H7 (cell line): ENCODE data around the gene EPX. TPM values are rescaled to one million over a fixed set of nuclear protein-coding genes. Genes with fewer than 3 reads are reported as not detected.

Experiments used
- DNase-seq: peaks from one replicate; pipeline ENCODE4 v3.0.0; 2012
- H3K27me3 ChIP-seq: 2 replicates; pipeline ENCODE4 v1.6.0; 2011; ENCODE audit warnings: mild to moderate bottlenecking, low read length; ENCODE audit not compliant: control insufficient read depth, insufficient read depth
- H3K36me3 ChIP-seq: replicated peaks from 2 replicates; pipeline ENCODE4 v1.5.1; 2011; ENCODE audit warnings: low read length; ENCODE audit not compliant: control insufficient read depth, insufficient read depth
- H3K4me3 ChIP-seq: 2 replicates; pipeline ENCODE4 v1.5.1; 2011; ENCODE audit warnings: low read depth, mild to moderate bottlenecking, control low read depth, low read length, moderate library complexity; ENCODE audit not compliant: insufficient read depth
- total RNA-seq: library from RNA; depleted of rRNA; stranded (reverse); fragments of >200 nt; shearing (Covaris generic); gene quantifications from 2 replicates; pipeline ENCODE4 v1.2.3, GENCODE V29; 2014; rRNA removed

Gene EPX
- total RNA-seq, 1 experiment from 2014 or later, result not detected

- H3K4me3 ChIP-seq, result no peak overlapping the region
Observed at GRCh38 chr17:58246781-58247180, 54.3 kb downstream of the EPX start.

GRCh38 chr17:58247511-58248363, 55.2 kb downstream of the EPX start:
- Histone ChIP-seq H3K27me3 (peaks cover 61% of the 10 kb centered on the region), H3K36me3 (no peaks in the 10 kb centered on the region), H3K4me3 (no peak overlapping the region)
- no peak for DNase-seq

More at GRCh38 chr17:58246781-58247180, 54.3 kb downstream of the EPX start:
- no peaks in the 10 kb centered on the region for H3K36me3 ChIP-seq
- no peak for DNase-seq
- peaks cover 58% of the 10 kb centered on the region for H3K27me3 ChIP-seq

DNA sequence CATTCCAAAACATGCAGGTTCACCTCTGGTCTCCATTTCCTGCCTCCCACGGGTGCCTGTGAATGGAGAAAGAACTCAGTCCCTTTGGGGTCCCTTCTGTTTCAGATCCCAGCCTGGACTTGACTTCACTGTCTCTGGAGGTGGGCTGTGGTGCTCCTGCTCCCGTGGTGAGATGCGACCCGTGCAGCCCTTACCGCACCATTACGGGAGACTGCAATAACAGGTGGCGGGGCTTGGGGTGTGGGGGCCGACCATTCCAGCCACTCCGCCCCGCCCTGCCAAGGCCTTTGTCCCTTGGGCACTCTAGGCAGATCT, 56.4 kb downstream of the EPX start:
- no peaks in the 10 kb centered on the region for H3K36me3 ChIP-seq
- no peak for DNase-seq
- peaks cover 61% of the 10 kb centered on the region for H3K27me3 ChIP-seq
- peak overlapping the region; percentile 30; the same call in 1 of the 2 replicates for H3K4me3 ChIP-seq

DNA sequence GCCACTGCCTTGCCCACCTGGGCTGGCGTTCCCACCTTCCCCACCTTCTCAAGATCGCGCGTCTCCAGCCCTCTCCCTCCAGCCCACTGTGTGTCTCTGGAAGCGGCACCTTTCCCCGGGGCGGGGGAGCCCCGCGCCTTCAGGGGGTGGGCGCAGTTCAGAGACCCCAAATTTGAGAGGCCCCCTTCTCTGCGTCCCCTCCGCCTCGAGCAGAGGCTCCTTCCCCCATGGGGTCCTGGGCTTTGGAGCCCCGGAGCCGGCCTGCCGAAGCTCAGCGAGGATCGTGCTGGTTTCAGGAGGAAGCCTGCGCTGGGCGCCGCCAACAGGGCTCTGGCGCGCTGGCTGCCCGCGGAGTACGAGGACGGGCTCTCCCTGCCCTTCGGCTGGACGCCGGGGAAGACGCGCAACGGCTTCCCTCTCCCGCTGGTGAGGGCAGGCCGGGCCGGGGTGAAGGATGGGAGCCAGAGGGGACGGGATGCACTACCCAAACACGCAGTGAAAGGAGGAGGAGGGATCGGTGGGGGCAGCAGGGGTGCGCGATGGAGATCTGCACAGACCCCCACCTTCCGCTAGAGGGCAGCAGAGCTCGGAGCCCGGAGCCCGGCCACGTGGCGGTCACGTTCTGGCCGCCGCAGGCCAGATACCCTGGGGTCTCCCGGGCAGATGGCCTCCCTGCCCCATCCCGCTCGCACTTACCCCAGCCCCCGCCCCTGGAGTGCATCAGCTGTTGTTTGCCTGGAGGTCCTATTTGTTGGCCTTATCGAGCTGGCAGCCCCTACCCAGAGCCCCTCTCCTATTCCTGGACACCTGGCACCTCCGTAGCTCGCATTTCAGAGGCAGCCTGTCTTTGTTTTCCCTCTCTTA, 57.0 kb downstream of the EPX start:
- Histone ChIP-seq H3K36me3 (no peaks in the 10 kb centered on the region), H3K4me3 (peak overlapping the region; percentile 30), H3K27me3 (peaks cover 59% of the 10 kb centered on the region)
- DNase-seq, result peak; percentile 97

DNA sequence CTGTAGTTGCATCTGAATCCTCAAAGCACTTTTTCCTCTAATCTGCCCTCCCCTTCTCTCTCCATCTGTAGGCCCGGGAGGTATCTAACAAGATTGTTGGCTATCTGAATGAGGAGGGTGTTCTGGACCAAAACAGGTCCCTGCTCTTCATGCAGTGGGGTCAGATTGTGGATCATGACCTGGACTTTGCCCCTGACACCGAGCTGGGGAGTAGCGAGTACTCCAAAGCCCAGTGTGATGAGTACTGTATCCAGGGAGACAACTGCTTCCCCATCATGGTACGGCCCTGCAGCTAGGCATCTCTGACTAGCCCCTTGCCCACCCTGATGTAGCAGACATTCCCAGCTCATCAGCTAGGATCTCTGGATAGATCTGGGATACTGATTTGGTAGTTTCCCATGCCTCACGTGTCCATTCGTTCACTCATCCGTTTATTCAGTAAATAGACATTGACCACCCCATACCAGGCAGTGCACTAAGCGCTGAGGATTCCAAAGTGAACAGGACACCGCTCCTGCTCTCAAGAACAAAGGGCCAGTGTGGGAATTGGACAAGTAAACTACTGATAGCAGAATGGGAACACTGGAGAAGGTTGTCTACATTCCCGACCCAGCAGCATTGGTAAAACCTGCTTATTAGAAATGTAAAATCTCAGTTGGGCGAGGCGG, 58.0 kb downstream of the EPX start:
- H3K36me3 ChIP-seq, result no peaks in the 10 kb centered on the region
- no peak for DNase-seq
- H3K27me3 ChIP-seq, result peaks cover 58% of the 10 kb centered on the region
- no peak overlapping the region for H3K4me3 ChIP-seq

- Histone ChIP-seq H3K36me3 (no peaks in the 10 kb centered on the region), H3K27me3 (peaks cover 55% of the 10 kb centered on the region), H3K4me3 (no peak overlapping the region)
- DNase-seq, result peak; percentile 26
Observed at GRCh38 chr17:58252141-58252540, 59.6 kb downstream of the EPX start.

- Histone ChIP-seq H3K4me3 (no peak overlapping the region), H3K27me3 (peaks cover 48% of the 10 kb centered on the region), H3K36me3 (no peaks in the 10 kb centered on the region)
- no peak for DNase-seq
Observed at GRCh38 chr17:58253082-58253481, 60.6 kb downstream of the EPX start.

Other genes starting within 250 kb of the EPX start
- gene CUEDC1, start 237.3 kb upstream of the EPX start, total RNA-seq, result 8.1 and 13.9 TPM in 2 replicates
- gene VEZF1, start 204.5 kb upstream of the EPX start, total RNA-seq, result 48.2 and 66.1 TPM in 2 replicates
- gene SRSF1, start 185.5 kb upstream of the EPX start, total RNA-seq, result 326 and 341 TPM in 2 replicates
- gene DYNLL2, start 109.3 kb upstream of the EPX start, total RNA-seq, result 10.2 and 10.5 TPM in 2 replicates
- 0.03 and 0.22 TPM in 2 replicates for gene OR4D1, start 44.3 kb upstream of the EPX start, total RNA-seq
- gene OR4D2, start 25.7 kb upstream of the EPX start, total RNA-seq, result not detected in 2 replicates
- gene MKS1, start 26.5 kb downstream of the EPX start, total RNA-seq, result 26.8 and 28.3 TPM in 2 replicates
- not detected in 2 replicates for gene LPO, start 45.9 kb downstream of the EPX start, total RNA-seq
- not detected in 2 replicates for gene MPO, start 88.2 kb downstream of the EPX start, total RNA-seq
- gene TSPOAP1, start 136.1 kb downstream of the EPX start, total RNA-seq, result 4.2 and 11.6 TPM in 2 replicates
- gene SUPT4H1, start 159.5 kb downstream of the EPX start, total RNA-seq, result 88.8 and 91.6 TPM in 2 replicates
- 0.62 and 1.3 TPM in 2 replicates for gene RNF43, start 224.8 kb downstream of the EPX start, total RNA-seq